ENCODE data around the gene PRKCH. TPM values are rescaled to one million over a fixed set of nuclear protein-coding genes. Genes with fewer than 3 reads are reported as not detected.

Gene PRKCH
- polyA plus RNA-seq, 3 donors = 5.1 to 19.7 (median 10.1) TPM

DNA sequence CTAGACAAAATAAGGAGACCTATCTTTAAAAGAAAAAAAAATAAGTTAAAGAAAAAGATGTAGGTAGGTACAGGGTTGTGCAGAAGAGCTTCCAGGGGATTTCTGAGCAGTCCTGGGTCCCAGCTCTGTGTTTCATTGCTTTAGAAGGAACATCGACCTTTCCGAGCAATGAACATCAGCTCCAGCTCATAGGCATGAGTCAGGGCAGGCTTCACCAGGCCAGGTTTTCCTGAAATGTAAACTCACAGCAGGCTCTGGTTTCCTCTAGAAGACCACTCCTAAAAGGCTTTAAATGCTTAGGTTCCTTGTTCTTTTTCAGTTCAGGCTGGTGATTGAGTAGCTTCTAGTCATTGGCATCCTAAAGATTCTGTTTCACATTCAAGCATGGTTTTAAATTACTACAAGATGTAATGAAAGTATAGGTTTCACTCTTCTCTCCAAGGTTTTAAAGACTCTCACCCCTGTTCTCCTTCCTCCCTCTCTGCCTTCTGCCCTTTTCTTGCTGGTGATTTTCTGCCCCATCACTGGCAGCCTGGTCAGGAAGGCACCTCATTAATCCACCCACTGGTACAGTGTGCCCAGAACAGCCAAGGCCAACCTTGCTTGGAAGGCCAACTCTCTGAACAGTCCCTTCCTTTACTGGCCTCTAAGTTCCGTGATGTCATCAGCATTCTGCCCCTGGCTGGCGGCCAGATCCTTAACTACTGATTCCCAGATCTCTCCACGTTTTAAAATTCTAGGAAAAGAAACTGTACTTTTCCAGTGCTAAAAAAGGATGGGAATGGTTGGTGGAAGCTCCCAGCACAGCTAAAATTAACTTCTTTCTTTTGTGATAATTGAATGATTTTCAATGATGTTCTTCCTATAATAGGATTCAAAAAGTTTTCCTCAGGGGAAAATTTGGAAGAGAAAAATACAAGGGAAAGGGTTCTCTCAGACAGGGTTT lies 264.5 kb downstream of the PRKCH start:
- peak overlapping the region; percentile 73 for H3K27ac ChIP-seq (ENCODE audit: low read depth, low read length)
- WGBS, 3 donors = 45 to 57% (median 52%) methylated on average over 5 of the region's 5 CpGs

DNA sequence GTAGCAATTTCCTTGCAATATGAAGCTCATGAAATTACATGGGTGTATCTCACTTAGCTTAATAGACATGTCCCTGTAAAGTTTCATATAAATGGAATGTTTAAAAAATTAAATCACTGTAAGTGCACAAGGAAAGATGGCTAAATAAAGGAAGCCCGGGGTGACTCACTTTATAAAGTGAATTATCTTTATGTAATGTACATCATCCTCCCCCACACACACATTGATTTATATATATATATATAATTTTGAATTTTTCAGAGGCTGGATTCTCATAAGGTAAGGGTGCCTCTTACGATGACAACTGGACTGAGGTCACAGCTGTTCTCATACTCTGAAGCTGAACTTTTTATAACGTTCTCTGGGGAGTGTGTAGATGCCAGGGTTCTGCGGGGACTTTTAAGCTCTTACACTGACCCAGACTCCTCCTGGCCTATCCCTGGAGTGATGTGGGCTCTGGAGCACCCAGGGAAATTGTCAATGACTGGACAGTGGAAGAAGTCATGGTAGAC lies 265.2 kb downstream of the PRKCH start:
- WGBS, 3 donors = 57 to 80% (median 57%) methylated on average over 4 of the region's 4 CpGs
- no peak overlapping the region for H3K27ac ChIP-seq (ENCODE audit: low read depth, low read length)

DNA sequence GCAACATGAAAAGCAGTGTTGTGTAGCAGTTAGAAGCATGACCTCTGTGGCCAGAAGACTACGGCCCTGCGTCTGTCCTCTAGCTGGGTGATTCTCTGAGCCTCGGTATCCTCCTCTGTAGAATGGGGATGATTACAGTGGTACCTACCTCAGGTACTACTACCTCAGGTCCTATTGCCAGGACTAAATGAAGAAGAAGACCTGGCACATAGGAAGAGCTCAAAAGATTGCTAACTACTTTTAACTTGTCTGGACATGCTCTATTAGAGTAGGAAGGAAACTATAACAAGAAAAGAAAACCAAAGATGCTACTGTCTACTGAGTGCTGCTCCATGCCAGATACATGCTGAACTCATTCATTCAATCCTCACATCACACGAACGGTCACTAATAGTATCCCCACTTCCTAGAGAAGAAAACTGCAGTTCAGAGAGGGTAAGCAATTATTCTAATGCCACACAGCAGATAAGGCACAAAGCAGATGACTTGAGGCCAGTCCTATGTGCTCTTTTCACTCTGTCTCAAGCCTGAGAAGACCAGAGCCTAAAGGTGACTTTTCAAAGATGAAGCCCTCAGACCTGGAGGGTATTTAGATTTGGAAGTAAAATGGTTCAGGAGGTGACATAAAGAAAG lies 265.8 kb downstream of the PRKCH start:
- 78 to 94% (median 82%) methylated on average over 5 of the region's 5 CpGs for WGBS, 3 donors
- no peak overlapping the region for H3K27ac ChIP-seq (ENCODE audit: low read depth, low read length)

DNA sequence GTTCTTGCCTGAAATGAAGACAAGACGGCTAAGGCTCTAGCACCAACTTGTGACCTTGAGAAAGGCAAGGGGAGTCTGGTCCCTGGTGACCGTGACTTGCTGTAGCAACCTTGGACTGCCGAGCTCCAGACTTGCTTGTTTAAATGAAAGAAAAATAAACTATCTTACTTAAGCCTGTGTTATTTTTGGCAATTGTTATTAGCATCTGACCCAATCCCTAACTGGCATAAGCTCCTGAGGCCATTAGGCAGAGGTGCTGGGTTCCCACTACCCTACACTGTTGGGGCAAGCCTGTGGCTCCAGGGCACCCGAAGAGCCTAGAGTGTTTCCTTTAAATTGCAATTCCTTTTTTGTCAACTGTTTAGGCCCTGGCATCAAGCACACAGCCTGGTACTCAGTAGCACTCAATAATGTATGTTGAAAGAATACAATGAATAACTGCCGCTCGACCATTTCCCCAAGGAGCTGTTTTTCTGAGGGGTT lies 267.1 kb downstream of the PRKCH start:
- 64 to 79% (median 79%) methylated on average over 6 of the region's 6 CpGs for WGBS, 3 donors
- H3K27ac ChIP-seq (ENCODE audit: low read depth, low read length) = no peak overlapping the region

DNA sequence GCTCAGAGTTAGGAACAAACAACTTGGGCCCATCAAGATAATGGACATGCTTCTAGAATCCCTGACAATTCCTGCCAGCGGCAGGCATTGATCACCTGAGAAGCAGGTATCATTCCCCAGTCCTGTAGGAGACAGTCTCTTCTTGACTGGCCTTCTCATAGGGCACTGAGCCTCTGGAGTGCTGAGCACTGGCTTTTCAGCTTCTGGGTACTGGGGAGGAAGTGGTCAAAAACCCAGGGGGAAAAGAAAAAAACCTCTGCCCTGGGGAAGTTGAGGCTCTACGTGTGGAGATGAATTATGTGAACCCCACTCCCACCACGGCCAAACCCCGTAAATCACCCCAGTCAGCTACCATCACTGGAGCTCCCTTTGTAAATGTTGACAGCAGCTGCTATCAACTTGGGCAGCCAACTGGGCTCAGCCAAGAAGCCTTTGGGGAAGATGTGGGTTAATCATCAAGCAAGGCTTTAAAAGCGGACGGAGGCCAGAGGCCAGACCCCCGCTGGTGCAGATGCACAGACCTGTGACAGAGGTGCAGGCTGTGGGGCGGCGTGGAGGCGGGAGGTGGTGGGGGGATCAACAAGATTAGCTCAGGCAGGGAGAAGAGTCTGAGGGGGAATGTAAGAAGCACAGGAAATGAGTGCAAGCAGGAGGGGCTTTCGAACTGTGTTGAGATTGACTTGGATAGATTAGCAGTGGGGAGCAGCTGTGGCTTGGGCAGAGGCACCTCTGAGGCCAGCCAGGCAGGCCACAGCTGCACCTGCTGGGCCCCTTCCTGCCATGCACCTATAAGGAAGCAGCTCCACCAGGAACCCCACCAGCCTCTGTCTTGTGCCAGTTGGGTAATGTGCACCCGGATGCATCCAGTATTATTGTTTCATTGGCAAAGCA lies 268.6 kb downstream of the PRKCH start:
- H3K27ac ChIP-seq (ENCODE audit: low read depth, low read length) = no peak overlapping the region
- 75 to 86% (median 77%) methylated on average over 12 of the region's 12 CpGs for WGBS, 3 donors

DNA sequence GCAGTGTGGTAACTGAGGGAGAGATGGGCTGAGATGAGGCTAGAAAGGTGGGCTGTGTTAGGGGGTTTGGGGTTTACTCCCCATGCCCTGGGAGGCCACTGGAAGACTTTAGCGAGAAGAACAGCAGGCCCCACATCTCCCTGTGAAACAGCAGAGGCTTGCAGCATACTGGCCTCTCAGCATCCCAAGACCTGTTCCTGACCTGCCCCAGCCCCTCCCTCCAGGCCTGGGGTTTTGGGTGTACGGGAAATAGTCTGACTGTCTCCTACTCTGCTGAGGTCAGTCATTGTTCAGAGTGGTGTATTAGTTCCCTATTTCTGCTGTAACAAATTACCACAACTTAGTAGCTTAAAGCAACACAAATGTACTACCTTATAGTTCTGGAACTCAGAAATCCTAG lies 270.5 kb downstream of the PRKCH start:
- WGBS, 3 donors = 80 to 100% (median 81%) methylated on average over 2 of the region's 2 CpGs
- H3K27ac ChIP-seq (ENCODE audit: low read depth, low read length) = no peak overlapping the region

DNA sequence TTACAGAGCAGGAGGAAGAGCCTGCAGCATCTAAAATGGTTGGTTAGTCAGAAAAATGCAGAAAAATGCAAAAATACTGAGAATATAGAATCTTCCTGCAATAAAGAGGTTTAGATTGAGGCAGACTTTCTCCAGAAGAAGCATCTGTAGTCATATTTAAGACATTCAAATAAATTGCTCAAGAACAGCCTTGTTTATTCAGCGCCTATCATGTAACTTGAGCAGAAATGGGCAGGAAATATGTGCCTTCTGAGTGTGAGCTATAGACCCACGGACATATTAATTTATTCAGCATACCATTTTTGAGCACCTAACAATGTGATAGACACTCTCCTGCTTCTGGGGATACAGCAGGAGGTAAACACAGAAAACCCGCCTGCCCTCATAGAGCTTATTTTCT lies 272.0 kb downstream of the PRKCH start:
- WGBS, 3 donors = 90 to 93% (median 92%) methylated on average over 3 of the region's 3 CpGs
- no peak overlapping the region for H3K27ac ChIP-seq (ENCODE audit: low read depth, low read length)

DNA sequence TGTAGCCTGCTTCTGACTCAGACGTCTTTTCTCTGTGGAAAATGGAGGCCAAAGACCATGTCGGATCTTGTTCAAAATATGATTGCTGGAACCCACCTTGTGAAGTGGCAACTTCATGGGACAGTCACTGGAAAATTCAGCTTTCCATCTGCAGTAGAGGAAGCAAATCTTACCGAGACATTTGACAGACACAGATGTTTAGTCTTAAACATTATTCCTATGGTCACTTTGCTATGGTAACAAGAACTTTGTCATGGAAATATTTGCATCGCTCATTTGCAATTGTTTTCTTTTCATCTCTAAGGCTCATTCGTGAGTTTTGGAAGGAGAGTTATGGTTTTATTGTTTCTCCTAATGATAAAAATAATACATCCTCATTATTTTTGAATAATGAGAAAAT lies 275.6 kb downstream of the PRKCH start:
- 58 to 71% (median 61%) methylated on average over 5 of the region's 5 CpGs for WGBS, 3 donors
- H3K27ac ChIP-seq (ENCODE audit: low read depth, low read length) = no peak overlapping the region

DNA sequence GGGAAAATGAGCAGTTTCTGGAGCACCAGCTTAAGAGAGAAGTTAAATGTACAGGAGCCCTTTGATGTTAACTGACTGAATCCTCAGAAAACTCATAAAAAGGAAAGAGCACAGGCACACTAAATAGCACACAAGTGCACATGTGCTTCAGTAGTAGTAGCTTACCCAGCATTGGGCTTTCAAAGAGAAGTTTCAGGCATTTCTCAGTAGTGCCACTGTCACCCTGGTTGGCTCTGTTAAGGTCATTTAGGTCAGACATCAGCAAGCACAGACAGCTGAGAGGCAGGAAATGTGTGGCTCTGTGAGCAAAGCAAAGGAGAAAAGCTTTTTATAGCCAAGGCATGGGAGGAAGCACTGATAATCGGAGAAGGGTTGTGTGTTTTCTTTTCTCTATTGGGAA lies 277.6 kb downstream of the PRKCH start:
- WGBS, 3 donors = 0 to 16% (median 16%) methylated on average over 1 of the region's 1 CpG
- H3K27ac ChIP-seq (ENCODE audit: low read depth, low read length) = no peak overlapping the region

DNA sequence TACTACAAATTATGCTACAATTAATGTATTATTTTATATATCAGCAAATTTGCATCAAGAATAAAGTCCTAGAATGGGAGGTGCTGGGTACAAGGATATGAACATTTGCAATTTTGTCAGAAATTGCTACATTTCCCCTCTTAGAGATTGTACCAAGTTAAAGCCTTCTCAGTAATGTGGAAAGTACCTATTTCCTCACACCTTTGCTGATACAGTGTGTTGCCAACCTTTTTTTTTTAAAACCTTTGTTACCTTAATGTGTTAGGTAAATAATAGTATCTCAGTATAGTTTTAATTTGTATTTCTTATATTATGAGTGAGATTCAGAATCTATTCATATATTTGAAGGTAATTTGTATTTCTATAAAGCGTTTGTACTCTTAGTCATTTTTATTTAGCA lies 278.6 kb downstream of the PRKCH start:
- 76 to 100% (median 82%) methylated on average over 1 of the region's 1 CpG for WGBS, 3 donors
- no peak overlapping the region for H3K27ac ChIP-seq (ENCODE audit: low read depth, low read length)

Other genes starting within 250 kb of the PRKCH start
- gene TMEM30B, start 40.2 kb upstream of the PRKCH start, polyA plus RNA-seq = 10 to 100 TPM in 1 of 3 donors, 1 to 10 TPM in 2; 1.6 to 14.5 (median 3.1) TPM